B cell (primary cell): ENCODE results near the gene PANK2. TPM values are rescaled to one million over a fixed set of nuclear protein-coding genes. Genes with fewer than 3 reads are reported as not detected.
"Not testable (repeated sequence)": the region's sequence is repeated elsewhere in the genome, so short reads cannot be mapped to it uniquely, and the experiment has no call there.

ENCODE experiments used
- ATAC-seq: fragments of 200-7000 bp; cut with Tn5 transposase; one replicate; pipeline ENCODE4 v1.10.0; 2021; ENCODE audit warnings: low read depth, mild to moderate bottlenecking, moderate number of reproducible peaks, moderate library complexity
- CTCF ChIA-PET: fragments of 350-600 bp; sonication (Branson Sonifier 250); formaldehyde crosslinking; loops from one replicate; lab custom pipeline; 2021; ENCODE audit warnings: antibody characterized with exemption, inconsistent platforms; lab: Charles Lee
- POLR2A ChIA-PET: fragments of 350-600 bp; sonication (Branson Sonifier 250); formaldehyde crosslinking; loops from one replicate; lab custom pipeline; 2021; ENCODE audit warnings: antibody characterized with exemption; lab: Charles Lee
- DNase-seq: peaks from one replicate; pipeline ENCODE4 v3.0.0; 2013
- H2AFZ ChIP-seq: 2 replicates; pipeline ENCODE4 v1.6.1; 2012; ENCODE audit warnings: mild to moderate bottlenecking, low read depth, low read length; ENCODE audit not compliant: insufficient read depth, poor library complexity, severe bottlenecking
- H3K27ac ChIP-seq, 2 donors: 1 replicate in 1 of 2; 2 replicates in 1 of 2; pipeline ENCODE4 v1.5.1; 2012 to 2013; ENCODE audit warnings: low read length in 2 of 2, mild to moderate bottlenecking in 2 of 2, moderate library complexity in 1 of 2
- H3K27me3 ChIP-seq, 4 experiments: fragments of 200-600 bp in 1 of 4; sonication (generic) in 1 of 4; replicated peaks in 1 of 4; 1 replicate in 2 of 4; 2 replicates in 2 of 4; pipeline versions ENCODE4 v1.6.1 to v1.7.0; 2013 to 2016; ENCODE audit warnings: low read length in 3 of 4, mild to moderate bottlenecking in 2 of 4, mixed read lengths in 1 of 4, moderate library complexity in 1 of 4; ENCODE audit not compliant: insufficient read depth in 4 of 4, control insufficient read depth in 3 of 4; ENCODE audit errors: control extremely low read depth in 1 of 4
- H3K36me3 ChIP-seq, 2 experiments: replicated peaks in 1 of 2; 1 replicate in 1 of 2; 2 replicates in 1 of 2; pipeline versions ENCODE4 v1.6.1 to v1.7.1; 2013; ENCODE audit warnings: low read length in 1 of 2; ENCODE audit not compliant: insufficient read depth in 2 of 2, control insufficient read depth in 1 of 2; ENCODE audit errors: control extremely low read depth in 1 of 2, extremely low read depth in 1 of 2
- H3K4me1 ChIP-seq, 2 donors: fragments of 200-600 bp in 1 of 2; sonication (generic) in 1 of 2; 1 replicate in 1 of 2; 2 replicates in 1 of 2; pipeline versions ENCODE4 v1.5.1 to v1.6.1; 2013 to 2017; ENCODE audit warnings: low read length in 2 of 2; ENCODE audit not compliant: control insufficient read depth in 2 of 2, insufficient read depth in 2 of 2
- H3K4me2 ChIP-seq: replicated peaks from 2 replicates; pipeline ENCODE3; 2012; ENCODE audit warnings: mild to moderate bottlenecking, low read depth, low read length; ENCODE audit not compliant: poor library complexity, severe bottlenecking
- H3K4me3 ChIP-seq, 5 experiments: fragments of 200-600 bp in 1 of 5; sonication (generic) in 1 of 5; 1 replicate in 3 of 5; 2 replicates in 2 of 5; pipeline versions ENCODE4 v1.5.1 to v1.7.0; 2011 to 2016; ENCODE audit warnings: low read length in 4 of 5, mild to moderate bottlenecking in 4 of 5, low read depth in 2 of 5, control low read depth in 1 of 5, moderate library complexity in 1 of 5; ENCODE audit not compliant: insufficient read depth in 1 of 5; ENCODE audit errors: control extremely low read depth in 1 of 5, extremely low read depth in 1 of 5
- H3K79me2 ChIP-seq: fragments of 200-600 bp; sonication (generic); one replicate; pipeline ENCODE4 v1.6.0; 2016; ENCODE audit warnings: low read length; ENCODE audit not compliant: control insufficient read depth, insufficient read depth
- H3K9ac ChIP-seq: fragments of 200-600 bp; sonication (generic); 2 replicates; pipeline ENCODE4 v1.6.1; 2017; ENCODE audit warnings: mild to moderate bottlenecking, low read length, moderate library complexity
- H3K9me3 ChIP-seq, 3 donors: one replicate each; pipeline versions ENCODE4 v1.6.1 to v1.7.1; 2013; ENCODE audit warnings: low read length in 2 of 3; ENCODE audit not compliant: control insufficient read depth in 2 of 3, insufficient read depth in 1 of 3; ENCODE audit errors: control extremely low read depth in 1 of 3
- H4K20me1 ChIP-seq: 2 replicates; pipeline ENCODE4 v1.6.0; 2012; ENCODE audit warnings: mild to moderate bottlenecking, low read length; ENCODE audit not compliant: insufficient read depth, control insufficient read depth, poor library complexity, severe bottlenecking
- H3K27ac Mint-ChIP-seq: one replicate; pipeline ENCODE4 v1.8.0; 2021; ENCODE audit warnings: mixed read lengths
- H3K27me3 Mint-ChIP-seq: one replicate; pipeline ENCODE4 v1.8.0; 2021; ENCODE audit warnings: mixed read lengths
- H3K4me1 Mint-ChIP-seq: one replicate; pipeline ENCODE4 v1.8.0; 2021; ENCODE audit warnings: mixed read lengths
- H3K4me3 Mint-ChIP-seq: one replicate; pipeline ENCODE4 v1.8.0; 2021; ENCODE audit warnings: mixed read lengths
- H3K9me3 Mint-ChIP-seq: one replicate; pipeline ENCODE4 v1.8.0; 2022; ENCODE audit warnings: mixed read lengths; ENCODE audit not compliant: insufficient read depth
- CTCF ChIP-seq: fragments of 200-600 bp; IDR thresholded peaks from one replicate; pipeline ENCODE4 v1.8.0; 2022; ENCODE audit warnings: antibody characterized with exemption, mild to moderate bottlenecking
- EZH2 ChIP-seq: IDR thresholded peaks from 2 replicates; pipeline ENCODE4 v1.6.1; 2012; ENCODE audit warnings: borderline replicate concordance, low read depth, mild to moderate bottlenecking, moderate library complexity, low read length; ENCODE audit not compliant: insufficient read depth, poor library complexity, severe bottlenecking
- WGBS: methylation state at CpG from one replicate; pipeline ENCODE4 v1.1.5; 2013; ENCODE audit warnings: missing lambda C conversion rate; ENCODE audit not compliant: insufficient coverage; 5-methylcytosine and 5-hydroxymethylcytosine counted together
- intact Hi-C: fragments of 100-400 bp; cut with micrococcal nuclease; formaldehyde crosslinking; loops from one replicate; pipeline ENCODE4 v1.10.0; 2022
- polyA plus RNA-seq: library from polyadenylated mRNA; depleted of rRNA; stranded (reverse); fragments of >200 nt; gene quantifications from 2 replicates; pipeline ENCODE4 v1.2.3, GENCODE V29; 2012
- total RNA-seq, 2 donors: library from RNA; stranded (reverse); fragments of 120-200 nt in 1 of 2; gene quantifications; 1 replicate in 1 of 2; 2 replicates in 1 of 2; pipeline versions ENCODE4 v1.2.3 to v1.2.4, GENCODE V29; 2013 to 2022

The PANK2 gene
- total and polyA plus RNA-seq, 2 donors (not counting 1 experiment from before 2014, with no cell fraction given): 20.5 to 63.3 TPM

GRCh38 chr20:3906744-3907721, 17.8 kb downstream of the PANK2 start:
- DNase-seq (peak; percentile 59), ATAC-seq (peak; percentile 82)
- WGBS: 46% methylated on average over 10 of the region's 17 CpGs
- peak overlapping the region; percentile 28 for H3K4me2 ChIP-seq
- intact Hi-C loops: loop anchor here (2.0 kb wide), 1 partner anchor 18 kb away; the partner anchor contains the start of gene PANK2
- H3K4me3 Mint-ChIP-seq: peak overlapping the region; percentile 50
- not testable (repeated sequence) for H3K27me3 Mint-ChIP-seq, H3K4me3 ChIP-seq, H3K9me3 ChIP-seq, H3K27me3 ChIP-seq, H2AFZ ChIP-seq, H3K9me3 Mint-ChIP-seq
- peaks cover 52% of the 10 kb centered on the region for H3K4me1 Mint-ChIP-seq
- H3K79me2 ChIP-seq: peaks cover 97% of the 10 kb centered on the region
- peak overlapping the region; percentile 88 for H3K27ac Mint-ChIP-seq
- peak overlapping the region; percentile 6 for H3K9ac ChIP-seq
- POLR2A ChIA-PET: interaction anchor here (0.6 to 0.7 kb wide), 3 partner anchors 25 to 1699 kb away, joined by 3 to 7 read pairs (median 5); no protein-coding TSS in a partner anchor
- peaks cover 18 to 29% of the 10 kb centered on the region in 2 donors for H3K4me1 ChIP-seq
- CTCF ChIA-PET: interaction anchor here (0.8 kb wide), 1 partner anchor 49 kb away, joined by 4 read pairs; no protein-coding TSS in a partner anchor
- peaks cover 8 to 35% of the 10 kb centered on the region in 2 experiments for H3K36me3 ChIP-seq
- peak overlapping the region; percentile 40 to 49 for H3K27ac ChIP-seq
- H4K20me1 ChIP-seq: peaks cover 89% of the 10 kb centered on the region

- DNase-seq (no peak), ATAC-seq (no peak)
- Histone ChIP-seq H3K27me3 (no peaks in the 10 kb centered on the region), H2AFZ (no peak overlapping the region), H3K27ac (peak overlapping the region in 1 of 2 donors; percentile 19), H3K79me2 (peaks cover 86% of the 10 kb centered on the region), H3K9me3 (no peaks in the 10 kb centered on the region), H4K20me1 (peaks cover 85% of the 10 kb centered on the region), H3K36me3 (peaks cover 9 to 49% of the 10 kb centered on the region in 2 experiments), H3K4me2 (no peak overlapping the region), H3K4me3 (no peak overlapping the region), H3K9ac (no peak overlapping the region), H3K4me1 (peaks cover 18 to 28% of the 10 kb centered on the region in 2 donors)
- Mint-ChIP-seq H3K4me3 (no peak overlapping the region), H3K9me3 (no peaks in the 10 kb centered on the region), H3K4me1 (peaks cover 44% of the 10 kb centered on the region), H3K27ac (peak overlapping the region; percentile 80), H3K27me3 (no peaks in the 10 kb centered on the region)
- TF ChIP-seq CTCF (no peak), EZH2 (no peak)
- 58% methylated on average over 4 of the region's 4 CpGs for WGBS
- POLR2A ChIA-PET: no interaction called here
- CTCF ChIA-PET: no interaction called here
- intact Hi-C loops: no loop called here
These were observed 19.5 kb downstream of the PANK2 start for GRCh38 chr20:3908667-3909066.
